A673 (cell line): ENCODE measurements around the gene RNF13. TPM values are rescaled to one million over a fixed set of nuclear protein-coding genes. Genes with fewer than 3 reads are reported as not detected.

Experiments
- BruUV-seq: library from RNA; stranded (reverse); fragments of 400-500 nt; replicated peaks from 2 replicates; lab custom pipeline; 2021; lab: Mats Ljungman, UMichigan
- CTCF ChIA-PET: fragments of 300-600 bp; sonication (Branson Sonifier 250); formaldehyde crosslinking; loops from one replicate; lab custom pipeline; 2022; ENCODE audit warnings: antibody characterized with exemption; lab: Charles Lee
- POLR2A ChIA-PET: fragments of 300-600 bp; sonication (Branson Sonifier 250); formaldehyde crosslinking; loops from one replicate; lab custom pipeline; 2022; ENCODE audit warnings: antibody characterized with exemption; ENCODE audit not compliant: low non-redundant PET; lab: Charles Lee
- DNase-seq: peaks from one replicate; pipeline ENCODE4 v3.0.0-alpha.2; 2015; ENCODE audit warnings: low spot score
- H3K27ac ChIP-seq: fragments of 200-600 bp; sonication (generic); 2 replicates; pipeline ENCODE4 v1.5.1; 2016; ENCODE audit warnings: mixed run types, low read depth, mild to moderate bottlenecking, mixed read lengths, antibody characterized with exemption, low read length; ENCODE audit not compliant: poor library complexity, severe bottlenecking
- H3K27me3 ChIP-seq: fragments of 200-600 bp; sonication (generic); replicated peaks from 2 replicates; pipeline ENCODE4 v1.6.1; 2017; ENCODE audit warnings: mixed run types, low read depth, mild to moderate bottlenecking, mixed read lengths, antibody characterized with exemption, low read length; ENCODE audit not compliant: insufficient read depth, poor library complexity
- H3K36me3 ChIP-seq: fragments of 200-600 bp; sonication (generic); 2 replicates; pipeline ENCODE4 v1.6.1; 2016; ENCODE audit warnings: mixed run types, mild to moderate bottlenecking, mixed read lengths, antibody characterized with exemption, low read length; ENCODE audit not compliant: insufficient read depth, poor library complexity, severe bottlenecking
- H3K4me1 ChIP-seq: fragments of 200-600 bp; sonication (generic); 2 replicates; pipeline ENCODE4 v1.6.1; 2017; ENCODE audit warnings: mixed run types, mild to moderate bottlenecking, mixed read lengths, antibody characterized with exemption, low read length; ENCODE audit not compliant: insufficient read depth, poor library complexity, severe bottlenecking
- H3K4me3 ChIP-seq: fragments of 200-600 bp; sonication (generic); 2 replicates; pipeline ENCODE4 v1.5.1; 2016; ENCODE audit warnings: low read depth, mixed run types, mild to moderate bottlenecking, mixed read lengths, low read length; ENCODE audit not compliant: poor library complexity, severe bottlenecking
- H3K9me3 ChIP-seq: fragments of 200-600 bp; sonication (generic); 2 replicates; pipeline ENCODE4 v1.6.1; 2016; ENCODE audit warnings: mixed run types, low read depth, mild to moderate bottlenecking, mixed read lengths, antibody characterized with exemption, low read length; ENCODE audit not compliant: poor library complexity, severe bottlenecking
- CTCF ChIP-seq: fragments of 300-800, 200-600 bp; sonication (generic); conservative IDR thresholded peaks from 2 replicates; pipeline ENCODE4 v1.5.1; 2017; ENCODE audit warnings: low read depth, mild to moderate bottlenecking, antibody characterized with exemption, low read length, moderate library complexity, mixed read lengths
- EZH2 ChIP-seq: fragments of 200-600 bp; sonication (generic); IDR thresholded peaks from 2 replicates; pipeline ENCODE4 v1.6.1; 2017; ENCODE audit warnings: borderline replicate concordance, low read depth, mild to moderate bottlenecking, mixed read lengths, antibody characterized with exemption, low read length; ENCODE audit not compliant: poor library complexity, severe bottlenecking
- intact Hi-C: fragments of 100-400 bp; cut with micrococcal nuclease; formaldehyde crosslinking; loops from one replicate; pipeline ENCODE4 v1.10.0; 2022; ENCODE audit not compliant: unreplicated experiment
- total RNA-seq: library from RNA; stranded (reverse); gene quantifications from 2 replicates; pipeline ENCODE4 v1.2.3, GENCODE V29; 2021

RNF13 gene
- total RNA-seq, 1 experiment from 2014 or later = 21.7 TPM

- no peak for DNase-seq
- H3K27me3 ChIP-seq = no peaks in the 10 kb centered on the region
- ChIA-PET CTCF (no interaction called here), POLR2A (no interaction called here)
- no peaks in the 10 kb centered on the region for H3K9me3 ChIP-seq
- TF ChIP-seq CTCF (no peak), EZH2 (no peak)
- H3K36me3 ChIP-seq = no peaks in the 10 kb centered on the region
- intact Hi-C loops = no loop called here
- H3K4me3 ChIP-seq = no peak overlapping the region
- BruUV-seq = no TSS peak
- no peak overlapping the region for H3K27ac ChIP-seq
- no peaks in the 10 kb centered on the region for H3K4me1 ChIP-seq
These were observed 35.7 kb downstream of the RNF13 start for GRCh38 chr3:149848688-149849087.

GRCh38 chr3:149850787-149851584, 38.0 kb downstream of the RNF13 start:
- CTCF ChIA-PET = no interaction called here
- Histone ChIP-seq H3K27ac (no peak overlapping the region), H3K4me3 (no peak overlapping the region), H3K36me3 (no peaks in the 10 kb centered on the region), H3K9me3 (no peaks in the 10 kb centered on the region), H3K4me1 (no peaks in the 10 kb centered on the region), H3K27me3 (no peaks in the 10 kb centered on the region)
- no peak for TF ChIP-seq CTCF
- TF ChIP-seq EZH2 = no peak
- DNase-seq = no peak
- POLR2A ChIA-PET = no interaction called here
- BruUV-seq = no TSS peak
- intact Hi-C loops = no loop called here

DNA sequence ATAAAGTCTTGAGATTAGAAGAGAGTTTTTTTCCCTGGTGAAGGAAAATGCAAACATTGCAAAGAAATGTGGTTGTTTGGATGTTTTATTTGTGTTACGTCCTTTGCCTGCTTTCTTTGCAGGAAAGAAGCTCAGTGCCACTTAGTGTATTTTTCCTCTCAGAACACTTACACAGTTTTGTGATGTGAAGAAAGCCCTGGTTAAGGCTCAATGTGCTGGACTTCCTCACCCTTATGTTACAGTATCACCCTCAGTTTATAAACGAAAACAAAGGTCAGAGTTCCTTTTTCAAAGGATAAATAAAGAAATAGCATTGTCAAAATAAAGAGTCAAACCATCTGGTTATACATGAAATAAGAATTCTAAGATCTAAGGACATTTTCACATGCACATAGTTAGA, 45.9 kb downstream of the RNF13 start:
- intact Hi-C loops = no loop called here
- no peak for DNase-seq
- TF ChIP-seq CTCF = no peak
- TF ChIP-seq EZH2 = no peak
- CTCF ChIA-PET = no interaction called here
- Histone ChIP-seq H3K27me3 (peaks cover 13% of the 10 kb centered on the region), H3K36me3 (no peaks in the 10 kb centered on the region), H3K4me3 (no peak overlapping the region), H3K27ac (no peak overlapping the region), H3K9me3 (no peaks in the 10 kb centered on the region), H3K4me1 (peaks cover 4% of the 10 kb centered on the region)
- BruUV-seq = no TSS peak
- POLR2A ChIA-PET = no interaction called here
